ENCODE measurements around the gene CFAP73. TPM values are rescaled to one million over a fixed set of nuclear protein-coding genes. Genes with fewer than 3 reads are reported as not detected.

The CFAP73 gene
- total RNA-seq, 2 donors from 2014 or later, result not detected

DNA sequence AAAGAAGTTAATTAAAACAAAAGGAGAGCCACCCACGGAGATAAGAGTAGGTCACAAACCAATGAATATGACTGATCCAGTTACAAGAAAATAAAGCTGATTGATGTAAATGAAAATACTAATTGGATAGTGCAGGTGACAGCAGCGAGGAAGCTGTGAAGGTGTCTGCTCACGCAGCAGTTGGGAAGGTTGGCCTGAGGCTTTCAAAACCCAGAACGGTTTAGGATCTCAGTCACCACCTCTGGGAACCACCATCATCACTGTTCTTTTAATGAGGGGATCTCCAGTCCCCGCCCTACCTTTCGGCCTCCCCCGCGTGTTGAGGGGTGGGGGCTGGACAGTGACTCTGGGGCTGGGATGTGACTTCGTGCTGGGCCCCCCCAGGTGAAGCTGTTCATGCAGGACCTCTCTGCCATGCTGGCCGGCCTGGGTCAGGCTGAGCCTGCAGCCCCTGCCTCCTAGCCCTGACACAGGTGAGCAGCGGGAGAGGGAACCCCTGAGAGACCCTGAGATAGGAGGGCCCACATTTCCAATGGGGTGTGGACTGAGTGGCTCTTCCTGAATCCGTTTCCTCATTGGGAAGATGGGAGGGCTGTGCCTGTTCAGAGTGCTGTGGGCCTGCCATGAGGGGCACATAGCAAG, 7.8 kb downstream of the CFAP73 start:
- DNase-seq (ENCODE audit: low spot score), result no peak
- intact Hi-C loops (cut with DNase I), result loop anchor here in 1 of 2 donors (10.0 kb wide), 1 partner anchor 113 kb away; no protein-coding TSS in a partner anchor

- DNase-seq (ENCODE audit: low spot score), result no peak
- intact Hi-C loops (cut with DNase I), result loop anchor here in 1 of 2 donors (10.0 kb wide), 1 partner anchor 114 kb away; no protein-coding TSS in a partner anchor
Observed at GRCh38 chr12:113158439-113159203, 9.1 kb downstream of the CFAP73 start.

DNA sequence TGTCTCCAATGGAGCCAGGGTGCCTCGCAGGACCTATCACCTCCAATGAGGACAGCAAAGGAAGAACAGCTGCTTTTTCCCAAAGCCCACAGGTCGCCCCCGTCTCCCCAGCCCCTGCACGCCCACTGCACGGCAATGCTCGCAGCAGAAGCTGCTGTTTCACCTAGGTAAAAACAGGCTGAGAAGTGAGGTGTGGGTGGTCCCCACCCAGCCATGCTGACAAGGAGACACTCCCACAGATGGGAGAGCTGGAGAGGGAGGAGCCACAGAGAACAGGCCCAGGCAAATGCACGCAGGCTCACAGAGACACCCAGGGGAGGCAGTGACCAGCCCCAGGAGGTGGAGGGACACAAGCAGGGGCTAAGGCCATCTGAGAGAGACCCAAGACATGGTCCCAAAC, 10.4 kb downstream of the CFAP73 start:
- no peak for DNase-seq (ENCODE audit: low spot score)
- intact Hi-C loops (cut with DNase I), result loop anchor here in 1 of 2 donors (10.0 kb wide), 1 partner anchor 115 kb away; no protein-coding TSS in a partner anchor

GRCh38 chr12:113161415-113162016, 12.0 kb downstream of the CFAP73 start:
- intact Hi-C loops (cut with DNase I), result no loop called here
- no peak for DNase-seq (ENCODE audit: low spot score)

DNA sequence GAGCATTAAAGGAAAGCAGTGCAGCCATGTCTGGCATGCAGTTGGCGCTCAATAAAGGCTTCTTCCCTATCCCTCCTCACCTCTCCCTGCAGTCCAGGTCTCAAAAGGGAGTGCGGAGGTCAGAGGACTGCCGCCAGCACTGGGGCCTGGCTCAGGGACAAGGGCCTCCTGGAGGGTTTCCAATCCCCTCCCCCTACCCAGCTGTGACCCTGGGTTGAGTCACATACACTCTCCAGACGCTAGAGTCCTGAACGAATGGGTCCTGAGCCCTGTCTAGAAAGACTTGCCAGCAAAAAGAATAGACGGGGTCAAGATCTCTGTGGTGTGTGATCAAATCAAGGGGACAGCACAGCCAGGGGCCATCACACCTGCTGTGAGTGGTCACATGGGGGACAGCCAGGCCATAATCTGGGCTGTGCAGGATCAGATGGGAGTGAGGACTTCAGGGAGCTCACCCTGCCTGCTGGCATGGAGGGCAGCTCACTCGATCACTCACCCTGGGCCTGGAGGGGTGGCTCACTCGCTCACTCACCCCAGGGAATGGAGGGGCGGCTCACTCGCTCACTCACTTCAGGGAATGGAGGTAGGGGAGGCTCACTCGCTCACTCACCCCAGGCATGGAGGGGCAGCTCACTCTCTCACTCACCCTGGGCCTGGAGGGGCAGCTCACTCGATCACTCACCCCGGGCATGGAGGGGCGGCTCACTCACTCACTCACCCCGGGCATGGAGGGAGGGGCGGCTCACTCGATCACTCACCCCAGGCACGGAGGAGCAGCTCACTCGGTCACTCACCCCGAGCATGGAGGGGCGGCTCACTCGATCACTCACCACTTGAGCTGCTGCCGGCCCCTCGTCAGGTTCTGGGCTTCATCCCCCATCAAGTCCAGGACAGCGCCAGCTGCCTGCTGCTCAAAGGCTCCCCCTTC, 12.8 kb downstream of the CFAP73 start:
- intact Hi-C loops (cut with DNase I), result no loop called here
- no peak for DNase-seq (ENCODE audit: low spot score)

GRCh38 chr12:113163030-113163360, 13.5 kb downstream of the CFAP73 start:
- intact Hi-C loops (cut with DNase I), result no loop called here

DNA sequence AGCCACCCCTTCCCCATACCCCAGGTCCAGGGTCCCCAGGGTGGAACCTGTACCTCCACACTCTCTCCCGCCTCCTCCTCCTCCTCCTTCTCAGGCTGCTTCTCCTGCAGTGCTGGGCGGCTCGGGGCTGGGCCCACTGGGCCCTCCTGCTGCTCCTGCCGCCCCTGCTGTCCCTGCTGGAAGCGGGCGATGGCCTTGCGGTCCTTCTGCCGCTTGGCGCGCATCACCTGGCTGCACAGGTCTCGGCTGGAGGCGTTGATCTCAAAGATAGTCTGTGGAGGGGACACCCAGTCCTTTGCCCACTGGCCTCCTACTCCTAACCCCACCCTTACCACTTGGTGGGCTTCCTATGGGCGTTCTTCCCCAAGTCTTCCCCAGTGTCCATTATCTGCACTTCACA, 14.5 kb downstream of the CFAP73 start:
- DNase-seq (ENCODE audit: low spot score), result no peak
- intact Hi-C loops (cut with DNase I), result no loop called here

More at GRCh38 chr12:113163030-113163360, 13.5 kb downstream of the CFAP73 start:
- DNase-seq (ENCODE audit: low spot score), result no peak

- intact Hi-C loops (cut with DNase I), result no loop called here
Observed at GRCh38 chr12:113165521-113166450, 16.3 kb downstream of the CFAP73 start.

GRCh38 chr12:113167868-113168267, 18.3 kb downstream of the CFAP73 start:
- DNase-seq (ENCODE audit: low spot score), result no peak
- intact Hi-C loops (cut with DNase I), result no loop called here

More at GRCh38 chr12:113165521-113166450, 16.3 kb downstream of the CFAP73 start:
- no peak for DNase-seq (ENCODE audit: low spot score)

GRCh38 chr12:113169697-113170096, 20.2 kb downstream of the CFAP73 start:
- intact Hi-C loops (cut with DNase I), result no loop called here

DNA sequence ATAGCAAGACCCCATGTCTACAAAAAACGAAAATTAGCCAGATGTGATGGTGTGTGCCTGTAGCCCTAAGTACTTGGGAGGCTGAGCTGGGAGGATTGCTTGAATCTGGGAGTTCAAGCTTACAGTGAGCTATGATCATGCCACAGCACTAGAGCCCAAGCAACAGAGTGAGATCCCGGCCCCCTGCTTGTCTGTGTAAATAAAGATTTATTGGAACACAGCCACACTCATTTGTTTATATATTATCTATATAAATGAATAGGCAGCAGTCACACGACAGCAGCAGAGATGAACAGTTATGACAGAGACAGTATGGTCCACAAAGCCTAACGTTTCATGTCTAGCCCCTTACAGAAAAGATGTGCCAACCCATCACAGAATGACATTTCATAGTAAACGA, 20.9 kb downstream of the CFAP73 start:
- intact Hi-C loops (cut with DNase I), result no loop called here
- no peak for DNase-seq (ENCODE audit: low spot score)

More at GRCh38 chr12:113169697-113170096, 20.2 kb downstream of the CFAP73 start:
- no peak for DNase-seq (ENCODE audit: low spot score)

- DNase-seq (ENCODE audit: low spot score), result no peak
- intact Hi-C loops (cut with DNase I), result no loop called here
Observed at GRCh38 chr12:113170926-113171325, 21.4 kb downstream of the CFAP73 start.

- DNase-seq (ENCODE audit: low spot score), result no peak
- intact Hi-C loops (cut with DNase I), result no loop called here
Observed at GRCh38 chr12:113171543-113171942, 22.0 kb downstream of the CFAP73 start.

- DNase-seq (ENCODE audit: low spot score), result peak; percentile 79
- intact Hi-C loops (cut with DNase I), result no loop called here
Observed at GRCh38 chr12:113172185-113172584, 22.7 kb downstream of the CFAP73 start.

GRCh38 chr12:113173081-113173698, 23.7 kb downstream of the CFAP73 start:
- DNase-seq (ENCODE audit: low spot score), result no peak
- intact Hi-C loops (cut with DNase I), result no loop called here

- intact Hi-C loops (cut with DNase I), result no loop called here
- DNase-seq (ENCODE audit: low spot score), result peak; percentile 93
Observed at GRCh38 chr12:113174461-113175384, 25.2 kb downstream of the CFAP73 start.

DNA sequence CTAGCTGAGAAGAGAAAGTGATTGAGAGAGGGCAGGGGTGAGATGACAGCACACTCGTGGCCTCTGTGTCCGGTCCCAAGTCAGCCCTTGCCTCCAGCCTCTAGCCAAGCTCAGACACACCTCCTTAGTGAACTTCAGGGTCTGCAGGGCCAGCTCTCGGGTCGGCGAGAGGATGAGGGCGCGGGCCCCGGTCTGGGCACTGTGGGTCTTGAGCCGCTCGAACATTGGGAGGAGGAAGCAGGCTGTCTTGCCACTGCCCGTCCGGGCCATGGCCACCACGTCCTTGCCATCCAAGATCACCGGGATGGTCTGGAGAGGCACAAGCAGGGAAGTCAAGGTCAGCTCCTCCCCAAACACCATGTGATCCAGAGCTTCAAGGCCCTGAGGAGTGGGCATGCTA, 29.5 kb downstream of the CFAP73 start:
- DNase-seq (ENCODE audit: low spot score), result no peak
- intact Hi-C loops (cut with DNase I), result no loop called here

All from posterior vena cava (tissue), 2 donors.